GM19193 (cell line): ENCODE results near the gene ACTA2.

Experiments used
- POLR2A ChIP-seq: IDR thresholded peaks from 4 replicates; pipeline ENCODE4 v1.6.1; 2011; ENCODE audit not compliant: insufficient read depth, insufficient read length; ENCODE audit errors: extremely low read depth

ACTA2 gene

GRCh38 chr10:88946200-88946599 is 6.4 kb downstream of the ACTA2 start:
- no peak for TF ChIP-seq POLR2A

GRCh38 chr10:88944813-88945212 is 7.8 kb downstream of the ACTA2 start:
- TF ChIP-seq POLR2A: no peak

- no peak for TF ChIP-seq POLR2A
These were observed 8.8 kb downstream of the ACTA2 start for GRCh38 chr10:88943778-88944177.

GRCh38 chr10:88941026-88941425 is 11.5 kb downstream of the ACTA2 start:
- no peak for TF ChIP-seq POLR2A

DNA sequence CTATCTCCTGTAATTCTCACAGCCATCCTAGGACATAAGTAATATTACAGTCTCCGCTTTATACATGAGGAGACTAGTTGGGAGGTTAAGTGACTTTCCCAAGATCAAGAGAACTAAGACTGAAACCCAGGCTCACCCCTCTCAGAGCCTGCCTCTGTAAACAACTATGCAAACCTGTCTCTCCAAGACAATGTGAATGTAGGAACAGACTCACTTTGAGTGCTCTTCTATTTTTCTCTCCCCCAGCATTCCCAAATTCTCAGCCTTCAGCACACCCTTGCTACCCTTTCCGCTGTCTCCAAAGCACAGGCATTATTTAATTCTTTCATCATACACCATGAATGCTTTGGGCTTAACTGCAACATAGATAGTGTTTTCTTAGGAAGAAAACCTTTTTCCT is 13.6 kb downstream of the ACTA2 start:
- no peak for TF ChIP-seq POLR2A

GRCh38 chr10:88938039-88938438 is 14.5 kb downstream of the ACTA2 start:
- TF ChIP-seq POLR2A: no peak

GRCh38 chr10:88936656-88937055 is 15.9 kb downstream of the ACTA2 start:
- TF ChIP-seq POLR2A: no peak

- TF ChIP-seq POLR2A: no peak
These were observed 17.5 kb downstream of the ACTA2 start for GRCh38 chr10:88934900-88935672.

GRCh38 chr10:88933564-88933963 is 19.0 kb downstream of the ACTA2 start:
- TF ChIP-seq POLR2A: no peak

DNA sequence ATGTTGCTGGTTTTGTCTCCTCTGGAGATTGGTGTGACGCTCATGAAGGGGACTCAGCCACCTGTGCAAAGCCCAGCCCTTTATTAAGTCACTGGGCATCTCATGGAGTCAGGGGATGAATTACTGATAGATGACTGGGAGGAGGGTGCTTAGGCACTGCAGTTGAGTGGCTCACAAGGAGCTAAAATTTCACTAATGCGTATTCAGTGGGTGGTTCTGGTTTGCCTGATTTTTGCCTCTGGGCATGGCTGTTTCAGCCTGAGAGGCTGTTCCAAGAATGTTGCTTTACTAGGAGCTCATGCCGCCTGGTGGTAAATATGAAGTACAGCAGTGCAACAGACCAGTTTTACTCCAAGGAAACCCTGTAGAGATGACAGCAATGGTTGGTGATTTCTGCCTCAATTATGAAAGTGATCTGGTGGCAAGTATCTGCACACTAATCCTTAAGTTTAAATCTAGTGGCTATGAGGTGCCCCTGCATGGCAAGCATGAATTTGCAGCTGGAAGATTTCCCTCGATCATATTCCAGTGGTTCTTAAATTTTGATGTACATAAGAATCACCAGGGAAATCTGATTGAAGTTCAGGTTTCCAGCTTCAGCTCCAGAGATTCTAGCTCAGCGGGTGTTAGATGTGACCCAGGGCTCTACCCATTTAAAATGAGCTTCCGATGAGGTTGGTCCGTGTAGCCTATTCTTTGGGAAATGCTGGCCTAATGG is 19.9 kb downstream of the ACTA2 start:
- no peak for TF ChIP-seq POLR2A

GRCh38 chr10:88931548-88931947 is 21.0 kb downstream of the ACTA2 start:
- no peak for TF ChIP-seq POLR2A

DNA sequence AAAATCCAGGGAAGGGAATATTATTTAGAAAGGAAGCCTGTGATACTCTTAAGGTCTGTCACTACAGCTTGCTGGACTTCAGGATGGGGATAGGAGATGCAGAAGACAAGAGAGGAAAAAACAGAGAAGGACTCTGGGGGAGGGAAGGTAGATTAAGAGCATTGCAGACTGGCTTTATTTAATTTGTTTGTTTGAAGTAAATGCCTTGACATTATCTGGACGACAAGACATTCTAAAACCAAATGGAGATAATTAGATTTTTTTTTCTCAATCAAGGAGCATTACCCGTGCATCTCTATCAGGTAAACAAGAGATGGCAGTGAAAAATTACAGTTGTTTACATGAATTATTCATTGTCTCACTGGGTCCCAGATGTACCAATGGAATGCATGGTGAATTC is 24.3 kb downstream of the ACTA2 start:
- no peak for TF ChIP-seq POLR2A

- no peak for TF ChIP-seq POLR2A
These were observed 25.2 kb downstream of the ACTA2 start for GRCh38 chr10:88927416-88927690.

GRCh38 chr10:88926566-88927415 is 25.8 kb downstream of the ACTA2 start:
- no peak for TF ChIP-seq POLR2A

DNA sequence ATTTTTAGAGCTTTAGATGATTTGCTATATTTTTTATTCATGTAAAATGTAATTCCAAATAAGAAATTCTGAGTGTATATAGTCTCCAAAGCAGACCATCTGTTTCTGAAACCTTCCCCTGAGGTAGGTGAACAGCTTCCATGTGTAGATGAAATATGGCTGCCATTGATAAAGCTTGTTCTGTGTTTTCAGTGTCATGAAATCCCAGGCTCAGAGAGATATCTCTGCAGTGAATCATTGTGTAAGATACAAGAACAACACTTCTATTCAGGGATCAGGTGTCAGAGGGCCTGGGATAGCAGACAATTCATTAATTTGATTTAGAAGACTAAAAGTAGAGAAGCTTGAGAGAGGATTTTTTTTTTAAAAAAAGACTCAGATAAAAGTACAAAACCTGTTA is 29.1 kb downstream of the ACTA2 start:
- no peak for TF ChIP-seq POLR2A
